Endothelial cell of umbilical vein (primary cell): ENCODE results near the gene GIPC3.

Experiments
- CTCF ChIP-seq, 2 donors: IDR thresholded peaks; 1 replicate in 1 of 2; 2 replicates in 1 of 2; pipeline ENCODE4 v1.5.1; 2011; ENCODE audit warnings: low read length in 2 of 2, mild to moderate bottlenecking in 2 of 2, moderate library complexity in 2 of 2, control low read depth in 1 of 2, inconsistent platforms in 1 of 2, low read depth in 1 of 2; ENCODE audit not compliant: insufficient read depth in 1 of 2; ENCODE audit errors: extremely low read depth in 1 of 2
- EZH2 ChIP-seq: IDR thresholded peaks from 2 replicates; pipeline ENCODE4 v1.6.1; 2012; ENCODE audit warnings: borderline replicate concordance, low read depth, mild to moderate bottlenecking, moderate library complexity, low read length, inconsistent platforms; ENCODE audit not compliant: severe bottlenecking
- MAX ChIP-seq: IDR thresholded peaks from 2 replicates; pipeline ENCODE4 v1.6.1; 2011; ENCODE audit not compliant: insufficient read depth, insufficient read length
- POLR2A ChIP-seq: IDR thresholded peaks from 2 replicates; pipeline ENCODE4 v1.6.1; 2012; ENCODE audit warnings: low read depth, mild to moderate bottlenecking, control low read depth, low read length
- POLR2AphosphoS5 ChIP-seq: IDR thresholded peaks from 2 replicates; pipeline ENCODE4 v1.6.1; 2012; ENCODE audit warnings: low read depth, mild to moderate bottlenecking, control low read depth, low read length, moderate library complexity; ENCODE audit not compliant: insufficient read depth

- TF ChIP-seq CTCF (IDR thresholded peaks at IDR 0.05; ENCODE audit: extremely low read depth in 1 of 2, insufficient read depth in 1 of 2, low read depth in 1 of 2, low read length in 2 of 2) (no peak), POLR2A (no peak), EZH2 (no peak), POLR2AphosphoS5 (no peak), MAX (no peak)
Measured at GRCh38 chr19:3612330-3612729, 27.1 kb downstream of the GIPC3 start.
